HG02885 (cell line): ENCODE data around the gene ZNF573.

Experiments used
- ATAC-seq: cut with Tn5 transposase; IDR thresholded peaks from one replicate; pipeline ENCODE4 v1.9.1; 2021; ENCODE audit warnings: mild to moderate bottlenecking; ENCODE audit not compliant: unreplicated experiment, poor library complexity

The ZNF573 gene

DNA sequence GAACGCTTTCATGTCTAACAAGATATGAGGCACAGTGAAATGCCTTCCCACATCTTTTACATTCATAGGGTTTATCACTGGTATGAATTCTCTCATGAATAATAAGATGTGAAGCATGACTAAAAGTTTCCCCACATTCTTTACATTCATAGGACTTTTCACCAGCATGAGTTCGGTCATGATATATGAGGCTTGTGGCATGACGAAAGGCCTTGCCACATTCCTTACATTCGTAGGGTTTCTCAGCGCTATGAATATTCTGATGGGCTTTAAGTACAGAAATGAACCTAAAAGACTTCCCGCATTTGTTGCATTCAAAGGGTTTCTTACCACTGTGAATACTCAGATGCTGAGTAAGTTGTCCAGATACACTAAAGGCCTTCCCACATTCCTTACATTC is 81.2 kb downstream of the ZNF573 start:
- ATAC-seq = no peak

GRCh38 chr19:37695144-37695899 is 84.1 kb downstream of the ZNF573 start:
- no peak for ATAC-seq

DNA sequence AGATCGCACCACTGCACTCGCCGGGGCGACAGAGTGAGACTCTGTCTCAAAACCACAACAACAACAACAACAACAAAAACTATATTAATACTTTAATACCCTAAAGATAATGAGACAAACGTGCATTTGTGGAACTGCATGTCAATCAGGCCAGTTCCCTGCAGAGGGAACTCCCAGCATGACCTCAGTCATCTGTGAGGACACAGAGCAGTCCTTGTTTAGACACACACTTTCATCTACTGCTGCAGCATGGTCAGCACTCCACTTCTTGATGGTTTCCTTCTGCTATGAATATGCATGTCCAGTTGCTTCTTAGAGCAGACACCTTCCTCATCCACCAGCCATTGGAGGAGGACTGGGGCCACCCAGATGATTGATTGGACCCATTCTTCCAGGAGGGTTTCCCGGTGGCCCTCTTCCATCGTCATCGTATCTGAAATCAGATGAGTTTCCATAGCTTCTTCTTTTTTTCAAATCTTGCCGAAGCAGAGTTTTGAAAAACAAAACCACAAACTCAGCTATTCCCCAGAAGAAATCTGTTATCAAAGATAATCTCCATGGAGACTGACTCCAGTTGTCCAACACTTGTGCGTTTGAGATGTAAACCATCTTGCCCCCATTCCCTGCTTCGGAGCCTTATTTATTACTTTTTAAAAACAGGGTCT is 86.3 kb downstream of the ZNF573 start:
- no peak for ATAC-seq

DNA sequence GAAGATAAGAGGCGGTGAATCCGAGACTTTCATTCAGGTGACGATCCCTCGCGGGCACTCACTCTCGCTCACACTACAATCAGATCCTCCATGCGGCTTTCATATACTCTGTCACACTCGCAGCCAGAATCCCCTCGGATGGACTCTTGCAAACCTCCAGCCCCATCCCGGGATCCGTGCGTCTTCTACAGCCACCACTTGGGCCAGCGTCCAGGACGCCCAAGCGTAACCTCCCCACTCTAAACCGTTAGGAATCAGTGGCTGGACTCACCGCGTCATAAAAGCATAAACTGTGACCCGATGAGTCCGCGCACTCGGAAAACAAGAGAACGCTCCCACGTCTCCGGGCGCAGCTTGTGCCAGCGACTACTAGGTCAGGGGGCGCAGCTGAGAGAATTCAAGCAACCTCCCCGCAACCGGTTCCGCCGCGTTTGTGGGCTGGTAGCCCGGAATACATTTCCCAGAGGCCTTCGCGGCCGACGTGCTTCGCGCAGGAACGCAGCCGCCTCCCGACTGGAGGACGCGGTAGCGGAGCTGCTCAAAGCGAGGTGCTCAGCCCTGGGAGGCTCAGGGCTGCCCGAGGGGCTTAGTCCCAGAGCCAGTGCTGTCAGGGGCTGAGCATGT is 87.4 kb downstream of the ZNF573 start:
- ATAC-seq = no peak
